Neural cell (in vitro differentiated cells): Measurements from ENCODE around the gene GOLGA6A. TPM values are rescaled to one million over a fixed set of nuclear protein-coding genes. Genes with fewer than 3 reads are reported as not detected.

Experiments used
- H2AFZ ChIP-seq: fragments of 200-600, 300-800 bp; sonication (generic), shearing (Covaris generic); 2 replicates; pipeline ENCODE4 v1.6.0; 2014; ENCODE audit warnings: low read depth, mild to moderate bottlenecking, antibody characterized with exemption, low read length, moderate library complexity
- H3F3A ChIP-seq: fragments of 200-600 bp; shearing (Covaris generic); 2 replicates; pipeline ENCODE4 v1.6.1; 2016; ENCODE audit warnings: mild to moderate bottlenecking, moderate library complexity, mixed read lengths, antibody characterized with exemption, low read length; ENCODE audit not compliant: insufficient read depth, poor library complexity, severe bottlenecking
- H3K27ac ChIP-seq: fragments of 200-600, 300-800 bp; sonication (generic), shearing (Covaris generic); 2 replicates; pipeline ENCODE4 v1.5.1; 2014; ENCODE audit warnings: mild to moderate bottlenecking, low read length, moderate library complexity
- H3K27me3 ChIP-seq: fragments of 300-800, 200-600 bp; sonication (generic), shearing (Covaris generic); 2 replicates; pipeline ENCODE4 v1.6.0; 2014; ENCODE audit warnings: mild to moderate bottlenecking, low read depth, low read length, moderate library complexity; ENCODE audit not compliant: insufficient read depth
- H3K36me3 ChIP-seq: fragments of 300-800, 200-600 bp; sonication (generic), shearing (Covaris generic); 2 replicates; pipeline ENCODE4 v1.5.1; 2014; ENCODE audit warnings: mild to moderate bottlenecking, antibody characterized with exemption, low read length, moderate library complexity; ENCODE audit not compliant: insufficient read depth
- H3K4me2 ChIP-seq: fragments of 300-800, 200-600 bp; sonication (generic), shearing (Covaris generic); 2 replicates; pipeline ENCODE4 v1.6.0; 2014; ENCODE audit warnings: mild to moderate bottlenecking, low read length
- H3K4me3 ChIP-seq: fragments of 300-800, 200-600 bp; sonication (generic), shearing (Covaris generic); 2 replicates; pipeline ENCODE4 v1.5.1; 2014; ENCODE audit warnings: mild to moderate bottlenecking, low read length, moderate library complexity
- H3K79me2 ChIP-seq: fragments of 200-600 bp; shearing (Covaris generic); replicated peaks from 2 replicates; pipeline ENCODE4 v1.6.0; 2014; ENCODE audit warnings: mild to moderate bottlenecking, low read length, moderate library complexity; ENCODE audit not compliant: insufficient read depth
- H3K9ac ChIP-seq: fragments of 300-800, 200-600 bp; sonication (generic), shearing (Covaris generic); 2 replicates; pipeline ENCODE4 v1.6.1; 2016; ENCODE audit warnings: mild to moderate bottlenecking, low read length, mixed read lengths
- H3K9me2 ChIP-seq: fragments of 200-600 bp; shearing (Covaris generic); 2 replicates; pipeline ENCODE4 v1.6.1; 2016; ENCODE audit warnings: mild to moderate bottlenecking, low read length, mixed read lengths; ENCODE audit not compliant: insufficient read depth
- H3K9me3 ChIP-seq: fragments of 200-600, 300-800 bp; sonication (generic), shearing (Covaris generic); 2 replicates; pipeline ENCODE4 v1.6.1; 2016; ENCODE audit warnings: mild to moderate bottlenecking, mixed run types, low read length, moderate library complexity, mixed read lengths
- H4K20me1 ChIP-seq: fragments of 200-600 bp; shearing (Covaris generic); 2 replicates; pipeline ENCODE4 v1.6.1; 2016; ENCODE audit warnings: mild to moderate bottlenecking, mixed run types; ENCODE audit not compliant: insufficient read depth
- CTCF ChIP-seq: fragments of 450-650 bp; IDR thresholded peaks from 2 replicates; pipeline ENCODE4 v1.5.1; 2014; ENCODE audit warnings: antibody characterized with exemption, mild to moderate bottlenecking, moderate library complexity; ENCODE audit not compliant: poor library complexity, severe bottlenecking
- EP300 ChIP-seq: fragments of 450-650 bp; conservative IDR thresholded peaks from 2 replicates; pipeline ENCODE4 v1.6.1; 2014; ENCODE audit warnings: antibody characterized with exemption, mild to moderate bottlenecking, moderate library complexity; ENCODE audit not compliant: poor library complexity, severe bottlenecking
- EZH2 ChIP-seq: fragments of 200-600, 300-800 bp; shearing (Covaris generic), sonication (generic); IDR thresholded peaks from 2 replicates; pipeline ENCODE4 v1.6.1; 2014; ENCODE audit warnings: antibody characterized with exemption, low read length, borderline replicate concordance, mild to moderate bottlenecking; ENCODE audit not compliant: insufficient read depth, poor library complexity, severe bottlenecking
- MXI1 ChIP-seq: fragments of 450-650 bp; conservative IDR thresholded peaks from 2 replicates; pipeline ENCODE4 v1.6.1; 2014; ENCODE audit warnings: antibody characterized with exemption, mild to moderate bottlenecking; ENCODE audit not compliant: poor library complexity, severe bottlenecking
- POLR2AphosphoS5 ChIP-seq: IDR thresholded peaks from 2 replicates; pipeline ENCODE4 v1.6.1; 2012
- RAD21 ChIP-seq: fragments of 450-650 bp; conservative IDR thresholded peaks from 2 replicates; pipeline ENCODE4 v1.6.1; 2014; ENCODE audit warnings: antibody characterized with exemption, mild to moderate bottlenecking, moderate library complexity
- REST ChIP-seq: IDR thresholded peaks from 2 replicates; pipeline ENCODE4 v1.6.1; 2012; ENCODE audit warnings: borderline replicate concordance
- SMC3 ChIP-seq: fragments of 450-650 bp; conservative IDR thresholded peaks from 2 replicates; pipeline ENCODE4 v1.6.1; 2014; ENCODE audit warnings: antibody characterized with exemption, mild to moderate bottlenecking, moderate library complexity; ENCODE audit not compliant: poor library complexity
- TAF1 ChIP-seq: IDR thresholded peaks from 2 replicates; pipeline ENCODE4 v1.6.1; 2012; ENCODE audit warnings: low read depth
- polyA plus RNA-seq: library from polyadenylated mRNA; depleted of rRNA; stranded (reverse); fragments of >200 nt; gene quantifications from 2 replicates; pipeline ENCODE4 v1.2.3, GENCODE V29; 2014

Gene GOLGA6A
- polyA plus RNA-seq, 1 donor from 2014 or later = 0.50 TPM

- no peak overlapping the region for H3K4me3 ChIP-seq
- H3K27ac ChIP-seq = no peak overlapping the region
- H4K20me1 ChIP-seq = no peaks in the 10 kb centered on the region
- H3K9me3 ChIP-seq = no peaks in the 10 kb centered on the region
- H3K9ac ChIP-seq = no peak overlapping the region
- H3K9me2 ChIP-seq = no peaks in the 10 kb centered on the region
- no peaks in the 10 kb centered on the region for H3K36me3 ChIP-seq
- H3K27me3 ChIP-seq = no peaks in the 10 kb centered on the region
- H3F3A ChIP-seq = no peaks in the 10 kb centered on the region
- H3K79me2 ChIP-seq = no peaks in the 10 kb centered on the region
- TF ChIP-seq RAD21 (no peak), REST (no peak), MXI1 (no peak), CTCF (no peak), TAF1 (no peak), EP300 (no peak), SMC3 (no peak), EZH2 (no peak), POLR2AphosphoS5 (no peak)
- no peak overlapping the region for H3K4me2 ChIP-seq
- no peak overlapping the region for H2AFZ ChIP-seq
Observed at GRCh38 chr15:74050127-74050526, 32.2 kb downstream of the GOLGA6A start.

GRCh38 chr15:74046275-74046674, 36.1 kb downstream of the GOLGA6A start:
- Histone ChIP-seq H3K27me3 (no peaks in the 10 kb centered on the region), H3K79me2 (no peaks in the 10 kb centered on the region), H3K9me3 (no peaks in the 10 kb centered on the region), H3K36me3 (no peaks in the 10 kb centered on the region), H3K9ac (peak overlapping the region; percentile 12), H3K9me2 (no peaks in the 10 kb centered on the region), H3F3A (no peaks in the 10 kb centered on the region), H4K20me1 (no peaks in the 10 kb centered on the region), H3K4me2 (no peak overlapping the region), H2AFZ (no peak overlapping the region), H3K4me3 (no peak overlapping the region), H3K27ac (no peak overlapping the region)
- no peak for TF ChIP-seq REST
- TF ChIP-seq POLR2AphosphoS5 = no peak
- TF ChIP-seq TAF1 = no peak
- no peak for TF ChIP-seq SMC3
